GM21825 (cell line): ENCODE data around the gene PPL.
"Not testable (repeated sequence)": the region's sequence is repeated elsewhere in the genome, so short reads cannot be mapped to it uniquely, and the experiment has no call there.

Experiments
- ATAC-seq: cut with Tn5 transposase; IDR thresholded peaks from one replicate; pipeline ENCODE4 v1.9.1; 2021; ENCODE audit warnings: mild to moderate bottlenecking, moderate library complexity; ENCODE audit not compliant: unreplicated experiment

PPL gene

DNA sequence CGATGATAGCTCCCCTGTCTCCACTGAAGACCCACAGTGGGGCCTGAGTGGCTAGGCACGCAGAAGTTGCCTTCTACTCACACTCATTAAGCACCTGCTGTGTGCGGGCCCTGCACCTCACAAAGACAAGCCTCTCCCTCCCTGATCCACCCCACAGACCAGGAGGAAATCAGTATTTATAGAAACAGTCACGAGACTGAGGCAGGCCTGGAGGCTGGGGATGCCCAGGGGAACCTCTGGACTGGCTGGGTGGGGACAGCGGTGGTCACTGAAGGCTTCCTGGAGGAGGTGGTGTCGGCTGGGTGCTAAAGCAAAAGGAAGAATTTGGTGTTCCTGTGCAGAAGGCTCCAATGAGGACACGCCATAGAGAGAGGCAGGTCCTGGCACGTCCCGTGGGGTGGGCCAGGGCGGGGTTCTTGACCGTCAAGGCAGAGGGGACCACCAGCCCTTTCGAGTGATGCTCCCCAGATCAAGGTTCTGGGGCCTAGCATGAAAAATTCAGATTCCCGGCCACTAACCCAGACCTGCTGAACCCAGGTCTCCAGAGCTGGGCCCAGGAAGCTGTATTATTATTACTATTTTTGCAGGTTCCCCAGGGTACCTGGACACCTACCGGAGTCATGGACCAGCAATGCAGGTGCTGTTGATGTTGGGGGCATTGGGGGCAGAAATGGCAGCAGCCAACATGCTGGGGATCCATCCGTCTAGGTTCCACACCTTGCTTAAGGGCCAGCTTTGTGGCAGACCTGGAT lies 23.0 kb downstream of the PPL start:
- no peak for ATAC-seq

DNA sequence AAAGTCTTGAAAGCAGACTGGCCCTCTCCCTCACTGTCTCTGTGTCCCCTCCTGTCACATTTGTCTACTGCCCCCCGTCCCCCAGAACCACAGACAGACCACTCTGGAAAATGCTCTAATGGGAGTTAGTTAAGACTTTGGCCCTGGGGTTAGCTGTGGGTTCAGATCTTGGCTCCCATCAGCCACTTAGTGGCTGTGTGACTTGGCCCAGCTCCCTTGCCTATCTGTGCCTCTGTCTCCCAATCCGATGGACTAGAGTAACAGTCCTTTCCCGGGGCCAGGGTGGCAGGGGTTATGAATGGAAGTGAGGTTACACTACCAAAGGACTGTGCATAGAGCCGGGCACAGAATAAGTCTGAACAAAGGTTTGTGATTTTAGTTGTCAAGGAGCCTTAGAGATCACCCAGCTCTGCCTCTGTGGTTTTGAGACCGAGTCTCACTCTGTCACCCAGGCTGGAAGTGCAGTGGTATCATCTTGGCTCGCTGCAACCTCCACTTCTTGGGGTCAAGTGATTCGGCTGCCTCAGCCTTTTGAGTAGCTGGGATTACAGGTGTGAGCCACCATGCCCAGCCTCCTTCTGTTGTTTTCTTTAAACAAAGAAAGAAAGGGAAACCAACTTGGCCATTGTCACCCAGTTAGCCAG lies 23.7 kb downstream of the PPL start:
- no peak for ATAC-seq

DNA sequence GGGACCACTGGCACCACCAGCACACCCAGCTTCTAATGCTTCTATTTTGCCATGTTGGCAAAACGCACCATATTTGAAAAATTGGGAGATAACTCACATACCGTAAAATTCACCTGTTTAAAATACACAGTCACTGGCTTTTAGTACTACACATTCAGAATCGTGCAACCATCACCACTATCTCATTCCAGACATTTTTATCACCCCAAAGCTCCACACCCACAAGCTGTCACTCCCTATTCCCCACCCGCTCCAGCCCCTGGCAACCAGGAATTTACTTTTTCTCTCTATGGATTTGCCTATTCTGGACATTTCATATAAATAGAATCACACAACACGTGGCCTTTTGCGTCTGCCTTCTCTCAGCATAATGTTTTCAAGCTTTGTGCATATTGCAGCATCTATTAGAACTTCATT lies 25.0 kb downstream of the PPL start:
- no peak for ATAC-seq

DNA sequence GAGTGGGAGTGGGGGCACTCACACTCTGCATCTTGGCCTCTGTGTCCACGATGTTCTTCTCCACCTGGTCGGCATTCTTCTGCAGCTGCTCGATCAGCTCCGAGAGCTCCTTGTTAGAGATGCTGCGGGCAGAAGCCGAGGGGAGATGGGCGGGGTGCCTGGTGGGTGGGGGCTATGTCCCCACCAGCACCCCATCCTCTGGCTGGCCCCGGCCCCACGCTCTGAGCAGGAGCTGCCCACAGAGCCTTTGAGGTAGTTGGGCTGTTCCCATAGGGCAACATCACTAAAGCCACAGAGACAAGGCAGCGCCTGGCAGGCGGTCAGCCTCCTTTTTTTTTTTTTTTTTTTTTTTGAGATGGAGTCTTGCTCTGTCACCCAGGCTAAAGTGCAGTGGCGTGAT lies 26.1 kb downstream of the PPL start:
- no peak for ATAC-seq

- no peak for ATAC-seq
Measured at GRCh38 chr16:4909825-4910224, 27.1 kb downstream of the PPL start.

DNA sequence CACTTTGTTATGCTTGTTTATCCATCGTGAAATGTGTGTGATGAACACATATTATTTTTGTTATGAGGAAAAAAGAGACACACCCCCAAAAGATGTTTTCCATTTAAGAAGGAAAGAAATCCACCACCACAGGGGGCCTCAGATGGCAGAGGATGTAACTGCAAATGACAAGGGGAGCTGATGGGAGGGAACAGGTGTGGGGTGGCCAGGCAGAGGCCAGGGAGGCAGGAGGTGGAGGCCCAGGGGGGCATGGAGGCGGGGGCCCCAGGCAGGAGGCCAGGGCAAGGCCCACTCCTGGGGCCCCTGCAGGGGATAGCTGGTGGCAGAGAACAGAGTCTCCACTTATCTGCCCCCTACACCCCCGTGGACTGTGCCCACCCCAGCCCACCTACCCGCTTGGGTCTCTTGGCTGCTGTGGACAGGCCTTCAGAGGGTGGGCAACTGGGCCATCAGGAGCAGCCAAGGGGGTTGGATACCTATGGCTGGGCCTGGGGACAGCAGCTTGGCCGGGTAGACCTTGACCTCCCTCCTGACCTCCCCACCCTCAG lies 28.0 kb downstream of the PPL start:
- ATAC-seq, result no peak

GRCh38 chr16:4904942-4905615 lies 31.9 kb downstream of the PPL start:
- no peak for ATAC-seq

- no peak for ATAC-seq
Measured at GRCh38 chr16:4904108-4904941, 32.6 kb downstream of the PPL start.

GRCh38 chr16:4902038-4902437 lies 34.9 kb downstream of the PPL start:
- no peak for ATAC-seq

GRCh38 chr16:4900750-4901149 lies 36.2 kb downstream of the PPL start:
- ATAC-seq, result no peak

DNA sequence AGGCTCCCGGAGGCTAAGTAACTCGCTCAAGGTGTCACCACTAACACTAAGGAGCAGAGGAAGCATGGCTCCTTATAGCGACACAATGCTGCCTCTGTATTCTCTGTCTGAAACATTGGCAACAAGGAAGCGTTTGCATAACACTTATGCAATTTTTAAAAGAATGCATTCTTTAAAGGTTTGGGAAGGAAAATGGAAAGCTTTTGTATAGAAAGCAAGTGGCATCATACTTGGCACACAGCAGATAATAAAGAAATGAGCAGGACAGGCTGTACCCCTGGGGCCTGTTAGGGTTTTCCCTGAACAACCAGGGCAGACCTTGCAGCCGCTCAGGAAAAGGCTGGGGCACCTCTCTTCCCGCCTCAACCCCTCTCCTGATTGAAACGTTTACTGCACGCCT lies 36.9 kb downstream of the PPL start:
- ATAC-seq, result no peak

- ATAC-seq, result no peak
Measured at GRCh38 chr16:4899474-4899846, 37.5 kb downstream of the PPL start.

DNA sequence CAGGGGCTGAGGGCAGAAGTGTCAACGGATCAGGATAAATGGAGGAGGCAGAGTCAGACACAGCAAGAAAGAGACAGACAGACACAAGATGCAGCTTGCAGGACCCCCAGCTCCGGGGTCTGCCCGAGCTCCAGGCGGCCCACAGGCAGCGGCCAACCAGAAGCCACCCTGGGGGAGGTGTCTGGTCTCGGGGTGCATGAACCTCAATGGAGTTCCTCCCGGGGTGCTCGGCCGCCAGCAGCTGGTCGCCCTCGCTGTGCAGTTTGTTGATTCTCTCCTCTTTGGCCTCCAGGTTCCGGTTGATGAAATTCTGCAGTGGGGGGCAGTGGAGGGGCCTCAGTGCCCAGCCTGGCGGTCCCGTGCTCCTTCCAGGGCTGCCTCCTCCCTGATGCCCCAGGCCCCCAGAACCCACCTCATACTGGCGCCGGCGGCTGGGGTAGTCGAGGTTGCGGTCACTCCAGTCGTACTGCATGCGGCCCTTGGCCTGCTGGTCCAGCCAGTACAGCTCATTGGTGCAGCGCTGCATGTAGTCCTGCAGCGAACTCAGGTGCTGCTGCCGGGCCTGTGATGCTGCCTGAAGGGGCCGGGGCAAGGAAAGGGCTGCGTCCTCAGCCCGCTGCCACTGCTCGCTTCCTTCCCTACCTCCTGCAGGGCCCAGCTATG lies 38.0 kb downstream of the PPL start:
- no peak for ATAC-seq

DNA sequence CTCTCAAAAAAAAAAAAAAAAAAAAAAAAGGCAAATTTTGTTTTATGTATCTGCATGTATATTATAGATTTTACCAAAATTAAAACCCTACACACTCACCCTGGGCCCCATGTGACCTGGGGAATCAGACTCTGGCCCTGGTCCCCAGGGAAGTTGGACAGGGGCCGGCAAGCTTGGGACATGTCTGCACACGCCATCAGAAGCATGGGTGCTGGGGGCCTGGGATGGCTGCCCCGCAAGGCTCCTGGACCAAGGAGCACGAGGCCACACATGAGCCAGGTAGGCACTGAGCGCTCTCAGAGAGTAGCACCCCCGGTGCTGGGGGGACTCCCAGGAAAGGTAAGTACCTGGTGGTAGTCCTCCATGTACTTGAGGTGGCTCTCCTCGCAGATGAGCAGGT lies 39.6 kb downstream of the PPL start:
- ATAC-seq, result no peak

- not testable (repeated sequence) for ATAC-seq
Measured at GRCh38 chr16:4896761-4897160, 40.2 kb downstream of the PPL start.

GRCh38 chr16:4895366-4895765 lies 41.6 kb downstream of the PPL start:
- ATAC-seq, result no peak

DNA sequence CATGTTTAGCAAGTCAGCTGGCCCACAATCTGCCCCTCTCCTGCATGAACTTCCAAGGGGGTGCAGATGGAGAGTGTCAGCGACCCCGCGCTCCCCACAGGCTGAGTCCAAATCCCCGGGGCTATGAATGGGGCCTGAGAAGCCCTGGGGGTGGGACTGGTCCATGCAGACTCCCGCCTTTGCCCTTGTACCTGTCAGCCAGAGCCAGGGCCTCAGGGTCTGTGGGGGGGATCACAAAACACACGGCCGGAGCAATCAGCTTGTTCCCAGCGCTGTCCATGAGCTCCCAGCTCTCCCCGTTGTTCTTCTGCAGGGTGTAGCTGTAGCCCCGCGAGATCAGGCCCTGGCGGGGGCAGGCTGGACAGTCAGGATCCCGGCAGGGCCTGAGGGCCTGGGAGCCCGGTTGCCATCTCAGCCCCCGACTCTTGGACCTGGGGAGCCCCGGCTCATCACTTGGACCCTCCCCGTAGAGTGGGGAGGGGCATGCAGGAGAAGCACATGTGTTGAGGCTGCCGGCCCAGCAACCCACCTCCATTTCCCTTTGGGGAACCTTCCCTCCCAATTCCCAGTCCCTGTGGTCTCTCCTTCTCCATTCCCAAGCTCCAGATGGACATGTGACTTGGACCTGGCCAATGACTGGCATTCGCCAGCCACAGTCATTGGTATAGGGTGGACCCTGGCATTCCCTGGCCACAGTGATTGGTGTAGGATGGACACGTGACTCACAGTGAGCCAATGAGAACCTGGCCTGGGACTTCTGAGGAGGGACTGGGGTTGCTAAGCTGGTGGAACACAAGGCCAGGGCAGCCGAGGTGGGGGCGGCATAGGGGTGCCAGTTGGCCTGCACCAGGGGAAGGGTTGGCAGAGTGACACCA lies 42.4 kb downstream of the PPL start:
- no peak for ATAC-seq

GRCh38 chr16:4893103-4893862 lies 43.7 kb downstream of the PPL start:
- no peak for ATAC-seq
